GM18861 (cell line): ENCODE measurements around the gene PIAS2.
A peak's percentile ranks its signal among the peaks of the same experiment; 100 is the strongest.

Experiments used
- ATAC-seq: cut with Tn5 transposase; IDR thresholded peaks from one replicate; pipeline ENCODE4 v1.9.1; 2021; ENCODE audit not compliant: unreplicated experiment

PIAS2 gene

GRCh38 chr18:46767217-46767616 is 150.1 kb downstream of the PIAS2 start:
- ATAC-seq, result no peak

GRCh38 chr18:46764586-46764985 is 152.7 kb downstream of the PIAS2 start:
- ATAC-seq, result no peak

DNA sequence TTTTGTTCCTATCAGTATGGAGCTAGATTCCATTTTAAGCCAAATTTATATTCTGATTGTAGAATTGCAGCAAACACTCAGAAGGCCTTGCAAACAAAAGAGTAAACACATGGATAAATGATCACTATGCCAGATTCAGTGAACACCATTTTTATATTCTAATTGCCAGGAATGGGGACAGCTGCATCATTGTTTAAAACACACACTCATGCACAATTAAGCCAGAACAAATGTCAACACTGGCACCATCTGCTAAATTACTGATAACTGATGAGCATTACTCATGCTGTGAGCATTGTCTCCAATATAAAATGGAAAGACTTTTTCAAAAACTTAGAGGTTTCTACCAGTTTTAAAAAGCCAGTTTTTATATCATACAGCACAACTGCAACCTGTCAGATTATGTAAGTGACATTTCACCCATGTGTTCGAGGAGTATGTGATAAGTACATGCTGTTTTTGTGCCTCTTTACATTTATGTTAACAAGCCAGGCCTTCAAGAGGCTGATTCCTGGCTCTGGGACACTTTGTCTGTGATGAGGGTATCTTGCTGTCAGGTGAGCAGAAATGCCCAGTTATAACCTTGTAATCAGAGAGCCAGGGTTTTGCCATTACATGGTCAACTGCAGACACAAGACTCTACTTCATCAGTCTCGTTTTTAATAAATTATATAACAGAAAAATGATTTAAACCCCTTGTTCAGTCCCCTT is 156.1 kb downstream of the PIAS2 start:
- no peak for ATAC-seq

GRCh38 chr18:46759890-46760289 is 157.4 kb downstream of the PIAS2 start:
- ATAC-seq, result no peak

- no peak for ATAC-seq
Measured at GRCh38 chr18:46756559-46757201, 160.6 kb downstream of the PIAS2 start, which contains the start of gene ST8SIA5. Gene ST8SIA5 (minus strand): TSS chr18:46757053. CDS start chr18:46756508, 545 bp downstream.

DNA sequence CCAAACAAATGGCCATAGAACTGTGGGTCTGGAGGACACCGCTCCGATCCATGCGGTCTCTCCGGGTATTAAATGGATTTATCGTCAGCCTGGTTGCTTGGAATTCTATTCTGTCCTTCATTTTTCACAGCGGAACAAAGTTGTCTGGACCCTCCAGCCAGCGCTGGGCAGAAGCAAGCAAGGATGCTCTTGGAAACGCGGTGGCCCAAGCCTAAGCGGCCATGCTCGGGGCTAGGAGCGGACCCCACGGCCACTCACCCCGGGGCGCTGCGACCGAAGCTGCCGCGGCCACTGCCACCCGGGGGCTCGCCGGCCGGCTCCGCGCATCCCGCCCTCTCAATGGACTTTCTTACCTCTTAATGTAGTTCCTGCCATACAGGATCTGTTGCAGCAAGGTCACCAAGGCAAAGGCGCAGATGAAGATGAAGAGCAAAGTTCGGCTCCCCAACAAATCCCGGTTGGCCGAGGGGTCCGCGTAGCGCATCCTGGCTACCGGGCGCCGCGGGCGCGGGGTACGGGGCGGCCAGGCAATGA is 161.2 kb downstream of the PIAS2 start:
- ATAC-seq, result no peak

DNA sequence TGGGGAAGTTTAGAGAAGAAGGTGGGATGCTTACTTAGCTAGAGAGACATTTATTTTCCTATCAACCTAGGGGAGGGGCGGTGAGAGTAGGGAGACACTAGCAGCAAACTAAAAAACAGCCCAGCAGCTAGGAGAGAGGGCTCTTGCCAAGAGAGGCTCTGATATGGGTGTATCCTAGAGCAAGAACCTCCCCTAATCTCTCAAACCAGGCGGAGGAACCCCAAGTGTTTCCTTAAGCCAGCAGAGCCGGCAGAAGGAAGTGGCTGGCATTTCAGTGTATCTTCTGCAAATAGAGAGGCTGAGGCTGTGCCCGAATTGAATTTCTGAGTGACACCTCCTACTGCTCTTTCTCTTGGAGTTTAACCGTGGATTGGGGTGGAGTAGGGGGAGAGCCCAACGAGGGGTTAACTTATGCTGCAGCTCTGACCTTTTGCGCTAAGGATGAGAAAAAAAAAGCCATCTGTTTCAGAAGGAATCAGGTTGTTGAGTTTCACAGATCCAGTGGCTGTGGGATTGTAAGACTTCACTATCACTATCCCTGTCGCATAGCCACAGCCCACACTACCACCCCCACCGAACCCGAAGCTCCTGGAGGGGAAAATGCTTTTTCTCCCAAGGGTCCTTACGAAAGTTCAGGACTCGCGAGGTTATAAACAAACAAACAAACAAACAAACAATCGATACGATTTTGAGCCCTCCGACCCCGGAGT is 161.8 kb downstream of the PIAS2 start:
- no peak for ATAC-seq

DNA sequence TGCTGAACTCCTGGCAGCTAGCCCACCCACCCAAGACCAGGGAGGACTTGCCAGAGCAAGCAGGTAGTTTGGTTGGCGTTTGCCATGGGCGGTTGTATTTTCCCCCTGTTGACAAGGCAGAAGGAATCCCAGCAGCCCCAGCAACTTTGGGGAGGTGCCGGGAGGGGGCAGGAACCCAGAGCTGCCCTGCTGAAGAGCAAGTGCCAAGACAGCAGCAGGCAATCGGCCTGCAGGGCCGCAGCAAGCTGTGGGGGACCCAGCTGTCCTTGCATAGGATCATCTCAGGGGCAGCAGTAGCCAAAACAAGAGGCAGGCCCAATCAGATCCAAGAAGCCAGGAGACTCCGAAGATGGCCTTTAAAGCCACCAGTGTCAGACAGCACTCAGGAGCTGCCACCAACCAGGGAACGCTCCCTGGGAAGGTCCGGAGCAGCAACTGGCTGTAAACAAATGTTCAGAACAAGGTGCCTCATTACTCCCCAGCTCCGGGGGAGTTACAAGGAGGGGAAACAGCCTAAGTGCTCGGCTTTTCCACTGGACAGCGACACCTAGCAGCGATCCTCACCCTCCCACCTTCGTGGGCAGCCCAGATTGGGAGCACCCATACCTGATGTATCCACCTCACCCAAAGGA is 162.5 kb downstream of the PIAS2 start:
- no peak for ATAC-seq

- ATAC-seq, result peak; percentile 71
Measured at GRCh38 chr18:46754188-46754587, 163.1 kb downstream of the PIAS2 start.
